Heart left ventricle (tissue), 16 donors: ENCODE data around the gene NHLRC4. TPM values are rescaled to one million over a fixed set of nuclear protein-coding genes. Genes with fewer than 3 reads are reported as not detected.
A peak's percentile ranks its signal among the peaks of the same experiment; 100 is the strongest.

Source experiments
- ATAC-seq, 4 donors: fragments of 200-7000 bp; cut with Tn5 transposase; one replicate each; pipeline ENCODE4 v1.9.1; 2020 to 2022; ENCODE audit warnings: moderate library complexity in 4 of 4, mild to moderate bottlenecking in 3 of 4, moderate number of reproducible peaks in 1 of 4
- DNase-seq, 5 donors: peaks; one replicate each; pipeline ENCODE4 v3.0.0-alpha.2; 2020
- H3K27ac ChIP-seq, 12 donors: fragments of 200-600 bp; sonication (generic) in 4 of 12; one replicate each; pipeline versions ENCODE4 v1.5.0 to v1.8.0; 2016 to 2022; ENCODE audit warnings: mild to moderate bottlenecking in 2 of 12
- H3K27me3 ChIP-seq, 9 donors: fragments of 200-600 bp; sonication (generic) in 2 of 9; one replicate each; pipeline versions ENCODE4 v1.5.1 to v1.8.0; 2016 to 2022; ENCODE audit warnings: mild to moderate bottlenecking in 3 of 9
- H3K36me3 ChIP-seq, 9 donors: fragments of 200-600 bp; sonication (generic) in 2 of 9; one replicate each; pipeline versions ENCODE4 v1.5.0 to v1.8.0; 2018 to 2022; ENCODE audit warnings: mild to moderate bottlenecking in 2 of 9
- H3K4me1 ChIP-seq, 12 donors: fragments of 200-600 bp; sonication (generic) in 4 of 12; one replicate each; pipeline versions ENCODE4 v1.5.0 to v1.8.0; 2016 to 2022; ENCODE audit warnings: mild to moderate bottlenecking in 3 of 12
- H3K4me3 ChIP-seq, 12 donors: fragments of 200-600 bp; sonication (generic) in 4 of 12; one replicate each; pipeline versions ENCODE4 v1.5.0 to v1.8.0; 2017 to 2022; ENCODE audit warnings: mild to moderate bottlenecking in 9 of 12, moderate library complexity in 4 of 12
- H3K9me3 ChIP-seq, 12 donors: fragments of 200-600 bp; sonication (generic) in 4 of 12; one replicate each; pipeline versions ENCODE4 v1.5.0 to v1.8.0; 2016 to 2022; ENCODE audit warnings: mild to moderate bottlenecking in 1 of 12
- CTCF ChIP-seq, 12 donors: fragments of 200-600 bp; sonication (generic) in 4 of 12; IDR thresholded peaks; one replicate each; pipeline versions ENCODE4 v1.5.0 to v1.8.0; 2018 to 2022; ENCODE audit warnings: antibody characterized with exemption in 12 of 12, mild to moderate bottlenecking in 5 of 12
- POLR2A ChIP-seq, 2 donors: fragments of 450-650 bp; IDR thresholded peaks; one replicate each; pipeline ENCODE4 v1.6.1; 2017; ENCODE audit warnings: antibody characterized with exemption in 2 of 2, mild to moderate bottlenecking in 2 of 2, moderate library complexity in 2 of 2
- WGBS, 4 donors: extraction: QIAGEN DNeasy Blood & Tissue Kit in 2 of 4; methylation state at CpG; one replicate each; pipeline versions ENCODE4 v1.1.5 to v1.1.7; 2013 to 2018; 5-methylcytosine and 5-hydroxymethylcytosine counted together
- intact Hi-C, 10 donors: fragments of 100-400 bp; cut with DNase I; formaldehyde crosslinking; loops; one replicate each; pipeline versions ENCODE4 v1.11.1 to v1.14.2; 2022
- polyA plus RNA-seq, 2 donors: library from polyadenylated mRNA; stranded (reverse); fragments of 200-250 nt; gene quantifications; one replicate each; pipeline ENCODE4 v1.2.3, GENCODE V29; 2013
- total RNA-seq, 9 donors: library from RNA; depleted of rRNA in 2 of 9; stranded (reverse); fragments of >200 nt in 2 of 9; fragmentation: NEBNext Ultra II Directional in 3 of 9; extraction: Animal tissue kit (Norgen Biotek cat#: 25700) in 3 of 9; gene quantifications; one replicate each; pipeline versions ENCODE4 v1.1.0 to v1.2.4, GENCODE V29; 2016 to 2023
- donor health status: ischemic (EF 13 %, LVEDD 7.1; RV severe dilation, severe dysfunction).
- donor health status: healthy with polysubstance abuse.
- donor health status: DM: no; HTN: yes; CAD: no.
- donor health status: DM: no; HTN: no; CAD: no.
- donor health status: ischemic (EF 25% LVEDD 6.9; RV normal size, moderate dysfunction).
- donor health status: ischemic (EF 25% LVEDD 5.7; RV mildly dilated, moderate dysfunction).
- donor health status: healthy.
- donor health status: DM: yes; HTN: yes; CAD: no.
- donor health status: ischemic (EF 35%, LVEDD 5.7; RV mildly dilated, moderate dysfunction).
- donor health status: nonischemic (EF 11% LVEDD 7.7; RV severe dilation, severe dysfunction).
- donor health status: DM: yes; HTN: yes; CAD: no.
- donor health status: PGD.
- donor health status: ischemic (EF 29% LVEDD 5.4; RV normal size, mild dysfunction).
- donor health status: nonischemic (EF 23%, LVEDD 6.1; RV moderate dilation, normal function).

The NHLRC4 gene
- total and polyA plus RNA-seq, 11 donors = 0.23 to 0.86 (median 0.48) TPM; not detected in 1

GRCh38 chr16:525123-525519 is 41.7 kb upstream of the NHLRC4 start:
- 88 to 98% (median 94%) methylated on average over 8 of the region's 8 CpGs for WGBS, 4 donors

GRCh38 chr16:525520-526180 is 41.2 kb upstream of the NHLRC4 start:
- Histone ChIP-seq H3K4me3 (peak overlapping the region in 8 of 12 donors; percentile 73 to 94 (median 85)), H3K27me3 (no peaks in the 10 kb centered on the region), H3K27ac (peak overlapping the region in 7 of 12 donors; percentile 34 to 100 (median 99)), H3K36me3 (peaks cover 0 to 8% (median 2%) of the 10 kb centered on the region in 9 donors), H3K4me1 (peaks cover 11 to 51% (median 36%) of the 10 kb centered on the region in 12 donors), H3K9me3 (no peaks in the 10 kb centered on the region)
- ATAC-seq = no peak
- DNase-seq = no peak
- intact Hi-C loops = loop anchor here in 1 of 10 donors (10.0 kb wide), 1 partner anchor 101 kb away; the partner anchor contains the start of gene RAB11FIP3
- WGBS, 4 donors = 78 to 84% (median 79%) methylated on average over 12 to 13 of the region's 13 CpGs
- TF ChIP-seq POLR2A (IDR thresholded peaks at IDR 0.05) (no peak), CTCF (IDR thresholded peaks at IDR 0.05) (no peak)

More at GRCh38 chr16:525123-525519, 41.7 kb upstream of the NHLRC4 start:
- intact Hi-C loops = loop anchor here in 1 of 10 donors (10.0 kb wide), 1 partner anchor 100 kb away; the partner anchor contains the start of gene RAB11FIP3
- Histone ChIP-seq H3K36me3 (peaks cover 0 to 13% (median 7%) of the 10 kb centered on the region in 9 donors), H3K4me3 (peak overlapping the region in 1 of 12 donors; percentile 93), H3K27me3 (no peaks in the 10 kb centered on the region), H3K4me1 (peaks cover 11 to 46% (median 30%) of the 10 kb centered on the region in 12 donors), H3K9me3 (no peaks in the 10 kb centered on the region), H3K27ac (peak overlapping the region in 1 of 12 donors; percentile 99)
- DNase-seq = no peak
- TF ChIP-seq POLR2A (IDR thresholded peaks at IDR 0.05) = no peak
- TF ChIP-seq CTCF (IDR thresholded peaks at IDR 0.05) = no peak
- no peak for ATAC-seq

- intact Hi-C loops = loop anchor here in 1 of 10 donors (1.0 to 10.0 kb wide), 2 partner anchors 43 to 102 kb away; partner anchors contain the start of genes PIGQ and RAB11FIP3
- WGBS, 4 donors = 3 to 6% (median 6%) methylated on average over 21 to 26 of the region's 26 CpGs
- H3K9me3 ChIP-seq = no peaks in the 10 kb centered on the region
- peak overlapping the region; percentile 89 to 100 (median 98) for H3K27ac ChIP-seq
- H3K4me3 ChIP-seq = peak overlapping the region; percentile 58 to 94 (median 76)
- H3K4me1 ChIP-seq = peaks cover 11 to 53% (median 37%) of the 10 kb centered on the region in 12 donors
- H3K27me3 ChIP-seq = no peaks in the 10 kb centered on the region
- TF ChIP-seq CTCF (IDR thresholded peaks at IDR 0.05) = no peak
- peaks cover 0 to 4% (median 0%) of the 10 kb centered on the region in 9 donors for H3K36me3 ChIP-seq
- peak in 4 of 5 donors; percentile 55 to 82 (median 76) for DNase-seq
- peak; percentile 26 to 52 (median 34) for ATAC-seq
Observed at GRCh38 chr16:526181-527014, 40.4 kb upstream of the NHLRC4 start.
